HG02678 (cell line): ENCODE data around the gene RTP2.
"Not testable (repeated sequence)": the region's sequence is repeated elsewhere in the genome, so short reads cannot be mapped to it uniquely, and the experiment has no call there.

ENCODE experiments used
- ATAC-seq: cut with Tn5 transposase; IDR thresholded peaks from one replicate; pipeline ENCODE4 v1.9.1; 2021; ENCODE audit warnings: mild to moderate bottlenecking, moderate library complexity; ENCODE audit not compliant: unreplicated experiment

The RTP2 gene

DNA sequence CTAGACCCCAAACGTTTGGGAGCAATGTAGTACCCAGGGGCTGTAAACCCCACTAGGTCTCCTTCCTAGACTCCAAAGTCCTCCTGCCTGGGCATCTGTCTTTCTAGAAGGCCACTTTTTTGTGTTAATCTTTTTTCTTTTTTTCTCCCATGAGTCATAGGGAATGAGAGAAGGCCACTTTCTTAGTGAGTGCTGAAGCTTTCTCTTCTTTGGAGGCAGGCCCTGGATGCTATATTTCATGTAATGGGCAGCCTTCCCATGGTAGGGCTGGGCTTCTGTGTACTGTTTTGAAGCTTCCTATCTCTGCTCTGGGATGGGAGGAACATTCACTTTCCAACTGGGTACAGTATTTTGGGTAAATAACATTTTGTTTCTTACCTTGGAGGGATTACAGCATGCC is 15.2 kb upstream of the RTP2 start:
- ATAC-seq: no peak

DNA sequence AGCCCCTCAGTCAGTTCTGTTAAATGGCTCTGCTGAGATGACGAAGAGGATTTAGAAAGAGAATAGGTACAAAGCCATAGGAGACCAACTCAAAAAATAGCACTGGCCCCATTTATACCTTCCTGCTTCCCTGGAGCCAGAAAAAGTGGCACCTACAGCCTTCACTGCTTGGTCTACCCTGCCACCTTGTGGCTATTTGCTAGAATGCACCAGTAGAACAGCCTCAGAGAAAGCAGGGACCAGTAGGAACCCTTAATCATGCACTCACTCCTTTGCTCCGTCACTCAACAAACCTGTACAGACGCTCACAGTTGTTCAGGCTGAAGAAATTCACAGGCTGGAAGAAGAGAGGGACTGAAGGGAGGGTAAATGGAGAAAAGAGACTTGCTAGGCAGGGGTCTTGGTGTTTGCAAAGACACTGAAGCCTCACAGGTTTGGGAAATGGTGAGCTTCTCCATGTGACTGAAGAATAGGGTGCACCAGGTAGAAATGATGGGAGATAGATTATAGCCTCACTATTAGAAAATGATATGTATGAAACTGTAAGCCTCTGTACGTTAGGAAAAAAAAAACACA is 12.1 kb upstream of the RTP2 start:
- peak; percentile 97 for ATAC-seq

DNA sequence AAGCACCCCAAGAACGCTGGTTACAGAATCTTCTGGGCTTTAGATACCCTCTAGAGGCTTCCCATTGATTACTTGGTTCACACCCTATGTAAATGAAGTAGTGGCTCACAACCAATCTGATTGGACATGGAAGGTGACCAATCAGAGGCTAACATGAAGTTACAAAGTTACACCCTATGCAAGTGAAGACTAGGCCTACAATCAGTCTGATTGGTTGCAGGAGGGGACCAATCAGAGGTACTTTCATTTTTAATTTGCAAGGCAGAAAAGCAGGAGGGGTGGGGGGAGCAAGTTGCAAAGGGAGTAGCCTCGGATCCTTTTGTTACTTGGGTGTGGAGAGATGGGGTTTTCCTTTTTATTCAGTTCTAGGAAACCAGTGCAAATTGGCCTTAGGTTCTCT is 11.1 kb upstream of the RTP2 start:
- ATAC-seq: no peak

DNA sequence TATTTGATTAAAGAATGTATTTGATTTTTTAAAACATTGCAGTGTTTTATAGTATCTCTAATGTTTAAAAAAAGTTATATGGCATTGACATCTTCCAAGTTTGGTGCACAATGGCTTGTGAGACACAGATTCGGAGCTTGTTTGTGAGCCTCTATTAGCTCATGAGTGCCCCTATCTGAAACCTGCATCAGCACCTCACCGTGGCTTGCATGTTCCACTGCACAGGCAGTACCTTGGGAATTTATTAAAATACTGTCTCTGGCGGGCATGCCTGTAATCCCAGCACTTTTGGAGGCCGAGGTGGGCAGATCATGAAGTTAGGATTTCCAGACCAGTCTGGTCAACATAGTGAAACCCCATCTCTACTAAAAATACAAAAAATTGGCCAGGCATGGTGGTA is 6.8 kb upstream of the RTP2 start:
- ATAC-seq: no peak

DNA sequence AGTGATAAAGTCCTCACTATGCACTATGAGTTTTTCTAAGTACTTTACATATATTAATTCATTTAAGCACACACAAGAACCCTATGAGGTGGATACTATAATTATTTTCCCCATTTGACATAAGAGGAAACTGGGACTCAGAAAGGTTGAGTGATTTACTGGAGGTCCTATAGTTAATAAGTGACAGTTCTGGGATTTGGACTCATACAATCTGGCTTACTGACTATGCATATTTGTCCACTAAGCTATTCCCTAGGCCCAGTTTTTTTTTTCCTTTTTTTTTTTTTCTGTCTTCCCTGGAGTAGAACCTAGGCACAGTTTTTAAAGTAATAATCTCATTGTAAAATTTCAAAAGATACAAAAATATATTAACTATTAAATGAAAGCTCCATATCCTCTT is 6.3 kb upstream of the RTP2 start:
- ATAC-seq: no peak

DNA sequence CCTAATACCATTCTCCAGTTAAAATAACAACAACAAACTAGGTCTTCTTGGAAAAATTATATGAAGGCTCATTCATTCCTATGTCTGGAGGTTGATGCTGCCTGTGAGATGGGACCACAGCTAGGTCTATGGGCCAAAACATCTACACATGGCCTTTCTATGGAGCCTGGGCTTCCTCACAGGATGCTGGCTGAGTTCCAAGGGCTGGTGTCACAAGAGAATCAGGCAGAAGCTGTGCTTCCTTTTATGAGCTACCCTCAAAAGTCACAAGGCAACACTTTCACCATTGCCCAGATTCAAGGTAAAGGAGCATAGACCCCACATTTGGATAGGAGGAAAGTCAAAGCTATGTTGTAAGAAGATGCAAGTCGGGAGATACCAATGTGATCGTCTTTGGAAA is 4.6 kb upstream of the RTP2 start:
- ATAC-seq: no peak

DNA sequence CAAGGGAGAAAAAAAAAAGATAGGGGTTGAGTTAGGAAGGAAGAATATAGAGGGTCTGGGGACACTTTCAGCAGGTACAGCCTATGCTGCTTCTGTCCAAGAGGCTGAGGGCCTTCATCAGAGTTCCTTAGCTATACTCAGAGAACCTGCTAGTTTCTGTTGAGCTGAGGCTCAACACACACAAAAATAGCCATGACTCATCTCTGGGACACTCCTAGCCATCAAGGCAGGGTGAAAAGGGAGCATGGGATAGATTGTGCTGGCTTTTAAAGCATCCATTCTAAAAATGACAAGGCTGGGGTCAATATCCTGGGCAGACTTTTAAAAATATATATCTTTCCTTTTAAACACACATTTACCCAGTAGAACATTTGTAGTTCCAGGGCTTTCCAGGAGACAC is 2.8 kb upstream of the RTP2 start:
- no peak for ATAC-seq

DNA sequence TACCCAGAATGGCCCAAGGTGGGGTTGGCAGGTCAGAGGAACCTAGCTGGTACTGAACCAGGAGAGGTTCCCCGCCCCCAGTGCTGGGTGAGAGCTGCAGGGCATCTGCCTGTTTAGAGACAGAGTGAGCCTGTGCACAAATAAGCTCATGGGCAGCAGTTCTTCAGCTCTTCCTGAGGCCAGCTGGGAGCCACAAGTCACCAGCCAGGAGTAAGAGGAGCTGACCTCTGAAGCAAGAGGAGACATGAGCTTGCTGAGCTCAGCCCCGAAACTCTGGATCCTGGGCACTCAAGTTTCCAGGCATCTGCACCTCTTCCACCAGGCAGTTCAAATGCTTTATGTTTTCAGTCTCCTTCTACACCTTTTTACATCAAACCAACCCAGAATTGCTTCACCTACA is 2.1 kb downstream of the RTP2 start:
- ATAC-seq: no peak

DNA sequence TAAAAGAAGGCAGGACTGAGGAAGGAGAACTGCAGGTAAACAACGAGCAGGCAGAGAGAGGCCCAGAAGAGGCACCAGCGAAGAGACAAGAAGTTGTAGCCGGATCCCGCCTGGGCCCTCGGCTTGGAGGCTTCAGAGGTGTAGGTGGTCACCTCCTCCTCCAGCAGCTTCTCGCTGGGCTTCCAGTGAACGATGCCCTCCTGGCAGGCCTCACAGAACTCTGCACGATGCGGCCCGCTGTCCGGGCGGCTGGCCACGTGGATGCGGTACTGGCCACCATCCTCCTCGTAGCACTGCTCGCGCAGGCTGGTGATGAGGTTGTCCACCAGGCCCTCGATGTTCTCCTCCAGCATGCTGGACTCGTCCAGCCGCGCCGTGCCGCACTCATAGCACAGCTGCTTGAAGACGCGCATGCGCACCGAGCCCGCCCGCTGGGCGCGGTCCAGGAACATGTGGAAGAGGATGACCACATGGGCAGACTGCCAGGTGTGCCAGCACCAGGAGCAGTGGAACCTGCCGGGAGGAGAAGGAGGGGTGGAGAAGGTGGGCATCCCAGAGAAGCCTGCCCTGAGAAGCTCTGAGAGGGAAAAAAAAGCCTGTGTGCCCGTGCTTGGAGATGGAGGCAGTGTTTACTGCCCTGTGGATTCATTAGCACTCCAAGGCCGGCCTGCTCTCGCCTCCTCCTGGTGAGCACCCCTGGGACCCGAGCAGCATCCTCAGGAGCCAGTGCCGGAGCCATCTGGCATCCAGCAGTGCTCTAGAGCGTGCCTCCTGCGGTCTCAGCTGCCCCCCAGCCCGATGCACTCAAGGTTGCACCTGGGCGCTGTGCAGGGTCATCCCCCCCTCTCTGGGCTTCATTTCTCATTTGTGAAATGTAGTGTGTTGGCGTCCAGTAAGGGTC is 3.6 kb downstream of the RTP2 start:
- ATAC-seq: no peak

DNA sequence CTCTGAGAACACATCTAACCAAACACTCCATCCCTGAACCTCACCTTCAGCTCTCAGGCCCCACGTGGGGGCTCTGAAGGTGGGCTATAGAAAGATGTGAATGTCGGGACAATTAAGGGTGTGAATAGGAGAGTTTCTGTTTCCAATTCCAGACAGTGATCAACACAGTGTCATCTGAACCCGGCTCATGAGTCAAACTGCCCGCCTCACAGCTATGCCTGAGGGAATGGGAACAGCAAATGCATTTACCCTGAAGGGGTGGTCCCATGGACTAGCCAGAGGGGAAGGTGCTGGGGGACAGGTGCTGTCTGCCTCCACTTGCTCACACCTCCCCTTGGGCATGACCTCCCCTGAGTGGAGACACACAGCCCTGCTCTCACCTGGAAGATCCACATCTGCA is 6.3 kb downstream of the RTP2 start:
- ATAC-seq: no peak

DNA sequence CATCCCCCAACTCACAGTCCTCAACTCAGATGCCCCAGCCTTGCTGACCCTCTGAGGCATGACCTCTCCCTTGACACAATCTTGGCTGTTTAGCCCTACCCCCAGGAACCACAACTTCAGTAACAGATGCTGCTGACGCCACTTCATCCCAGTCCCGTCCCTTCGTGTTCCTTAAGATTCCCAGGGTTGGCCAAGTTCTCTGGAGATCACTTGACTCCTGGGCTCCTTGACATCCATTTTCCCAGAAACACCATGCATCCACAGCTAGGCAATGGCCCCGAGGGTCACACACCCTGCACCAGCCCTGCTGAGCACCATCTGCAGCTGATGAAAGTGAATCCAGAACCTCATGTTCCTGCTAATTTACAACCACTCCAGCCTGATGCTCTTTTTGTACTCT is 6.9 kb downstream of the RTP2 start:
- ATAC-seq: no peak

DNA sequence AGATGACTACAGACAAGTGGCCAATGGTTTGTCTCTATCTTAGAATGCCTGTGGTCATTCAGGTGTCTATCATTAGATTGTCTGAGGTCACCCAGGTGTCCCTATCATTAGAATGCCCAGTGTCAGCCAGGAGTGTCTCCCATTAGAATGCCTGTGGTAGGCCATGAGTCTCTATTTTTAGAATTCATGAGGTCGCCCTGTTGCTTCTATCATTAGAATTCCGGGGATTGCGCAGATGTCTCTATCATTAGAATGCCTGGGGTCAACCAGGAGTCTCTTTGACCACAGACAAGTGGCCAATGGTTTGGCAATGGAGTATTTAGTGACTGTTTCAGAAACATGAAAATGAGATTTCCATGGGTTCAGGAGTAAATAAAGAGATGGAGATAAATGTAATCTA is 7.6 kb downstream of the RTP2 start:
- ATAC-seq: no peak

DNA sequence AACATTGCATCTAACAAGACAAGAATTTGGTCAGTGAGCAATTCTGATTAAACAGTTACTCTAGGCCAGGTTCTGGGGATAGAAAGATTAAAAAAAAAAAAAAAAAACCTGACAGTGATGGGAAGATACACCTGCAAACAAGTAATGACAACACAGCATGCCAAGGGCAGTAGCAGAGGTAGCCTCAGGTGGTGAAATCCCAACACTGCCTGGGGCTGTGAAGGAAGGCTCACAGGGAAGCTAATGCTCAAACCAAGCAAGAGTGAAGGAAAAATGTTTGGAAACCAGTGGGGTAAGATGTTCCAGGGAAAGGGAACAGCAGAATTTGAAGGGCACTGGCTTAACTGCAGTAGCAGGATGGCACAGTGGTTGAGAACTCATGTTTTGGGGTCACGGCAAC is 8.9 kb downstream of the RTP2 start:
- no peak for ATAC-seq

DNA sequence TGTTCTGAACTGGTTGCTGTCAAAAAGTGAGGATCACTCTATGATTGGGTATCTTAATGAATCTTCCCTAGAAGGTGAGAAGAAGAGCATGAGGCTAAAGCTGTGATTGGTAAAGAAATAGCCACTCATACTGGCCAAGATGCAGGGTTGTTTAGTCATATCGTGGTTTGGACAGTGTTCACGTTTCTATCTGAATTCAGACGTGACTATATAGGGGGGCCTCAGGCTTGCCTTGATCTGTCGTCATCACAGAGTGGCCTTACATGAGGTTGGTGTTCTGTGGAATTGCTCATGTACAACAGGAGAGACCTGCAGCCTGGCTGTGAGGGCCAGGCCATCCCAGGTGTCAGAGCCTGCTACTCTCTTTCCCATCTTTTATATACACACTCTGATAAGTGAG is 12.4 kb downstream of the RTP2 start:
- ATAC-seq: no peak

DNA sequence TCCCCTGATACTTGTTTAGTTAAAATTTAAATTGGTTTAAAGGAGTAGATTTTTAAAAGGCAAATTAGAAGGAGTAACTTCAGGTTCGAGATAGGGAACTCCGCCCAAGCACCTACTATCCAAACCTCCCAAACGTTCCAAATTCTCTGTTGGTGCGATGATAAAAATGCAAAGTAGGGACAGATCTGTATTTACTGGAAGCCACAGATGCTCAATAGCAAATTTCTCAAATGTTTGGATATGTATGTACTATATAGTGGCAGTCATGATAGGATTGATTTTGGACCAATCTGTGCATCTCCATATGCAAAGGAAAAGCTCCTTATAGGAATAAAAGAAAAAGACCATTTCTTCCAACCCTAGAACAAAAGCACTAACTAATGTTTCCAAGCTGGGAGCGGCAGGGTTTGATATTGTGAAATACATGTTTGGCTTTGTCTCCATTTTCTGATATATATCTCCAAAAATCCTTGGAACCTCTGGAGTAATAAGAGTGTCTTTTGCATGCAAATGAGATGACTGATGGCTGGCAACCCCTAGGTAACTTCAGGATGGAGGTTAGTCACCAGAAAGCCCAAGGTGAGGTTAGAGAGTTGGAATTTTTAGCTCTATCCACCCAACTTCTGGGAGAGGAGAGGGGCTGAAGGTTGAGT is 15.6 kb downstream of the RTP2 start:
- no peak for ATAC-seq

DNA sequence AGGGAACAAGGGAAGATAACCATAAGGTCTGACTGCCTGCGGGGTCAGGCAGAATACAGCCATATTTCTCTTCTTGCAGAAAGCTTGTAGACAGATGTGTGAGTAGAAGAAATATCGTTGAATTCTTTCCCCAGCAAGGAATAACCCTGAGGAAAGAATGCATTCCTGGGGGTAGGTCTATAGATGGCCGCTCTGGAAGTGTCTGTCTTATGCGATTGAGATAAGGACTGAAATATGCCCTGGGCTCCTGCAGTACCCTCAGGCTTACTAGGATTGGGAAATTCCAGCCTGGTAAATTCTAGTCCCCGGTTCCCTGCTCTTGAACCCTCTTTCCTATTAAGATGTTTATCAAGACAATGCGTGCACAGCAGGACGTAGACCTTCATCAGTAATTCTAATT is 16.4 kb downstream of the RTP2 start:
- ATAC-seq: no peak

DNA sequence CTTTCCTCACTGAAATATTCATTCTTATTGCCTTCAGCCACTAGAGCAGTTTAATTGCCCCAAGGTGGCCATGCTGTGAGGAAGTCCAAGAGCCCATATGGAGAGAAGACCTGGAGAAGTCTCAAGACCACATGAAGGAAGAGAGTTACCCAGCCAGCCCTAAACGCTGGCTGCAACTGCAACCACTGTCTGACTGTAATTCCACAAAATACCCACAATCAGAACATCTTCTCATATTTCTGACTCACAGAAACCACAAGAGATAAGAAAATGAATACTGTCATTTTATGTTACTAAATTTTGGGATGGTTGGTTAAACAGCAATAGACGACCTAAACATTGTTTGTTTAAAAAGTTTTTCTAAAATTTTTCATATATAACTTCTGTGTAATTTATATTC is 17.5 kb downstream of the RTP2 start:
- no peak for ATAC-seq

DNA sequence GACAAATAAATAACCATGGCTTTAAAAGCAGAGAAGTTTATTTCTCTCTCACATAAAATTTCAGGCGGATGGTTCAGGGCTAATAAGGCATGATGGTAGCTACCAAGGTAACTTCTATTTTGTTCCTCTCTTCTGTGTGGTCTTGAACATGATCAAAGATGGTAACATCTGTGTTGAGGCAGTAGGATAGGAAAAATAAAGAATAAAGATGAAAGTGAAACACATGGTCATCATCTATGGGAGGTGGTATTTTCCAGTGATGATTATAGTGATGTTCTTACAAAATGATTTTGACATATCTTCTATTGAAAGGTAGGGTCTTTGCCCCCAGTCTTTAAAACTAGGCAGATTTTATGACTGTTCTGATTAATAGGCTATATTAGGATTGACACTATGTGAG is 17.9 kb downstream of the RTP2 start:
- ATAC-seq: no peak

DNA sequence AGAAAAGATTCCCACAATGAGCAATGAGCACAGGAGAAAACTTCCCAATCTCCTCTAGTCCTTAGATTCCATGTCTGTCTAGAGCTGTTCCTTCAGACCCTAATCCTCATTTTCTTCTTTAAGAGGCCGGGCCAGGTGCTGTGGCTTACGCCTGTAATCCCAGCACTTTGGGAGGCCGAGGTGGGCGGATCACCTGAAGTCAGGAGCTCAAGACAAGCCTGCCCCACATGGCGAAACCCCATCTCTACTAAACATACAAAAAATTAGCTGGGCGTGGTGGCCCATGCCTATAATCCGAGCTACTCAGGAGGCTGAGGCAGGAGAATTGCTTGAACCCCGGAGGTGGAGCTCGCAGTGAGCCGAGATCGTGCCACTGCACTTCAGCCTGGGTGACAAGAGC is 20.6 kb downstream of the RTP2 start:
- ATAC-seq: not testable (repeated sequence)

DNA sequence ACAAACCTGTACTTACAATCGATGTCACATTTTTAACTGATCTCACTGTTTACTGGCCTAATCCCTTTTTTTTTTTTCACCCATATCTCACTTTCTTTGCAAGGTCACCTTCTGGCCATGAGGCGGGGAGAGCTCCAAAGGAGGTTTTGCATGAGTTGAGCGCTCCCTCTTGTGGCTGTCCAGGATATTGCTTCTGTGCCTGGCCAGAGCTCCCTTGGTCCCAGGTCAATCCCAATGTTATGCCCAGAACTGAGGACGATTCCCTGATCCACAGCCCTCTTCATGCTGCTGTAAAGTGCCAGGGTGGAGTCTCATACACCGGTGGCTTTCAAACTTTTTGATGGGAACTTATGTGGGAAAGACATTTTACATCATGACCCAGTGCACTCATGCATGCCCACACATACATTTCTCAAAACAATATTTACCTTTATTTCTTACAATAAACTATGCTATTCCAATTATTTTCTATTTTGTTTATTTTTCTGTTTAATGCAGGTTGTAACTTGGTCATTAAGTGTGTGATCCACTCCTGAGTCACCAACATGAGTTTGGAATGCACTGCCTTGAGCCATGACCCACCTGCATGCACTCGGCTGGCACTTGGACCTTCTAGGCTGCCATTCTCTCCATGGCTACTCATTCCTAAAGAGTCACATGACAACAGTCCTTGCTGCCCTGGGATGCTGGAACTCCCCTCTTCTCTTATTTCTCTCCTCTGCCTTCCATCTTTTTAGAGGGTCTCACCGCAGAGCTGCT is 22.5 kb downstream of the RTP2 start:
- peak; percentile 83 for ATAC-seq

DNA sequence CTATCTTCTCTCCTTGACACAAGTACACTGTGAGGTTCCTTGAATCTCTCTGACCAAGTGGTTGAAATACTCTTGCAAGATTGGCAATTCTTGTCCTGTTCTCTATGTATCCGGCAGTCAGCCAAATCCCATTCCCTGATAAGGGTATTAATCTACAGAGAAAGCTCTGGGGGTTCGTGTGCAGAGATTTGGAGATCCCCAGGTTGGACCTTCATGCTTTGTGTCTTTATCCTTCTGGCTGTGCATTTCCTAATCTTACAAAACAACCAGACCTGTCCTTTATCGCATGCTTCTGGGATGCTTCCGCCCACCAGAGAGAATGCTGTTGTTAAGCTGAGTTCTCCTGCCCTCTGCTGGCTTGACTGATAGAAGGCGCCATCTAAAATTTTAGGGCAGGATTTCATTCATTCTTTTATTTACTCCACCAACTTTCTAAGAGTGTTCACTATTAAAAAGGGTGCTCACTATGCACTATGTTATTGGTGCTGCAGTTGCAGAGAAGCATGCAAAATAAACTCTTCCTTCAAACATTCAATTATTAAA is 23.6 kb downstream of the RTP2 start:
- ATAC-seq: no peak
